ENCODE measurements around the gene MMP15.

GRCh38 chr16:57994361-57994760, 31.2 kb upstream of the MMP15 start:
- TF ChIP-seq CTCF (IDR thresholded peaks at IDR 0.05; ENCODE audit: borderline replicate concordance, extremely low read depth, low read length, poor library complexity, severe bottlenecking) (no peak), EZH2 (IDR thresholded peaks at IDR 0.05; ENCODE audit: borderline replicate concordance, low read depth, low read length, severe bottlenecking) (no peak)

All from DND-41 (cell line).